Neural cell (in vitro differentiated cells): ENCODE measurements around the gene C2orf49. TPM values are rescaled to one million over a fixed set of nuclear protein-coding genes. Genes with fewer than 3 reads are reported as not detected.

Source experiments
- H2AFZ ChIP-seq: fragments of 200-600, 300-800 bp; sonication (generic), shearing (Covaris generic); 2 replicates; pipeline ENCODE4 v1.6.0; 2014; ENCODE audit warnings: low read depth, mild to moderate bottlenecking, antibody characterized with exemption, low read length, moderate library complexity
- H3F3A ChIP-seq: fragments of 200-600 bp; shearing (Covaris generic); 2 replicates; pipeline ENCODE4 v1.6.1; 2016; ENCODE audit warnings: mild to moderate bottlenecking, moderate library complexity, mixed read lengths, antibody characterized with exemption, low read length; ENCODE audit not compliant: insufficient read depth, poor library complexity, severe bottlenecking
- H3K27ac ChIP-seq: fragments of 200-600, 300-800 bp; sonication (generic), shearing (Covaris generic); 2 replicates; pipeline ENCODE4 v1.5.1; 2014; ENCODE audit warnings: mild to moderate bottlenecking, low read length, moderate library complexity
- H3K27me3 ChIP-seq: fragments of 300-800, 200-600 bp; sonication (generic), shearing (Covaris generic); 2 replicates; pipeline ENCODE4 v1.6.0; 2014; ENCODE audit warnings: mild to moderate bottlenecking, low read depth, low read length, moderate library complexity; ENCODE audit not compliant: insufficient read depth
- H3K36me3 ChIP-seq: fragments of 300-800, 200-600 bp; sonication (generic), shearing (Covaris generic); 2 replicates; pipeline ENCODE4 v1.5.1; 2014; ENCODE audit warnings: mild to moderate bottlenecking, antibody characterized with exemption, low read length, moderate library complexity; ENCODE audit not compliant: insufficient read depth
- H3K4me2 ChIP-seq: fragments of 300-800, 200-600 bp; sonication (generic), shearing (Covaris generic); 2 replicates; pipeline ENCODE4 v1.6.0; 2014; ENCODE audit warnings: mild to moderate bottlenecking, low read length
- H3K4me3 ChIP-seq: fragments of 300-800, 200-600 bp; sonication (generic), shearing (Covaris generic); 2 replicates; pipeline ENCODE4 v1.5.1; 2014; ENCODE audit warnings: mild to moderate bottlenecking, low read length, moderate library complexity
- H3K79me2 ChIP-seq: fragments of 200-600 bp; shearing (Covaris generic); replicated peaks from 2 replicates; pipeline ENCODE4 v1.6.0; 2014; ENCODE audit warnings: mild to moderate bottlenecking, low read length, moderate library complexity; ENCODE audit not compliant: insufficient read depth
- H3K9ac ChIP-seq: fragments of 300-800, 200-600 bp; sonication (generic), shearing (Covaris generic); 2 replicates; pipeline ENCODE4 v1.6.1; 2016; ENCODE audit warnings: mild to moderate bottlenecking, low read length, mixed read lengths
- H3K9me2 ChIP-seq: fragments of 200-600 bp; shearing (Covaris generic); 2 replicates; pipeline ENCODE4 v1.6.1; 2016; ENCODE audit warnings: mild to moderate bottlenecking, low read length, mixed read lengths; ENCODE audit not compliant: insufficient read depth
- H3K9me3 ChIP-seq: fragments of 200-600, 300-800 bp; sonication (generic), shearing (Covaris generic); 2 replicates; pipeline ENCODE4 v1.6.1; 2016; ENCODE audit warnings: mild to moderate bottlenecking, mixed run types, low read length, moderate library complexity, mixed read lengths
- H4K20me1 ChIP-seq: fragments of 200-600 bp; shearing (Covaris generic); 2 replicates; pipeline ENCODE4 v1.6.1; 2016; ENCODE audit warnings: mild to moderate bottlenecking, mixed run types; ENCODE audit not compliant: insufficient read depth
- CTCF ChIP-seq: fragments of 450-650 bp; IDR thresholded peaks from 2 replicates; pipeline ENCODE4 v1.5.1; 2014; ENCODE audit warnings: antibody characterized with exemption, mild to moderate bottlenecking, moderate library complexity; ENCODE audit not compliant: poor library complexity, severe bottlenecking
- EP300 ChIP-seq: fragments of 450-650 bp; conservative IDR thresholded peaks from 2 replicates; pipeline ENCODE4 v1.6.1; 2014; ENCODE audit warnings: antibody characterized with exemption, mild to moderate bottlenecking, moderate library complexity; ENCODE audit not compliant: poor library complexity, severe bottlenecking
- EZH2 ChIP-seq: fragments of 200-600, 300-800 bp; shearing (Covaris generic), sonication (generic); IDR thresholded peaks from 2 replicates; pipeline ENCODE4 v1.6.1; 2014; ENCODE audit warnings: antibody characterized with exemption, low read length, borderline replicate concordance, mild to moderate bottlenecking; ENCODE audit not compliant: insufficient read depth, poor library complexity, severe bottlenecking
- MXI1 ChIP-seq: fragments of 450-650 bp; conservative IDR thresholded peaks from 2 replicates; pipeline ENCODE4 v1.6.1; 2014; ENCODE audit warnings: antibody characterized with exemption, mild to moderate bottlenecking; ENCODE audit not compliant: poor library complexity, severe bottlenecking
- POLR2AphosphoS5 ChIP-seq: IDR thresholded peaks from 2 replicates; pipeline ENCODE4 v1.6.1; 2012
- RAD21 ChIP-seq: fragments of 450-650 bp; conservative IDR thresholded peaks from 2 replicates; pipeline ENCODE4 v1.6.1; 2014; ENCODE audit warnings: antibody characterized with exemption, mild to moderate bottlenecking, moderate library complexity
- SMC3 ChIP-seq: fragments of 450-650 bp; conservative IDR thresholded peaks from 2 replicates; pipeline ENCODE4 v1.6.1; 2014; ENCODE audit warnings: antibody characterized with exemption, mild to moderate bottlenecking, moderate library complexity; ENCODE audit not compliant: poor library complexity
- TAF1 ChIP-seq: IDR thresholded peaks from 2 replicates; pipeline ENCODE4 v1.6.1; 2012; ENCODE audit warnings: low read depth
- polyA plus RNA-seq: library from polyadenylated mRNA; depleted of rRNA; stranded (reverse); fragments of >200 nt; gene quantifications from 2 replicates; pipeline ENCODE4 v1.2.3, GENCODE V29; 2014
- TF ChIP-seq, protein P1 (sequence below): IDR thresholded peaks from 2 replicates; pipeline ENCODE4 v1.6.1; 2012; ENCODE audit warnings: borderline replicate concordance

Gene C2orf49
- polyA plus RNA-seq, 1 donor from 2014 or later: 35.6 TPM

DNA sequence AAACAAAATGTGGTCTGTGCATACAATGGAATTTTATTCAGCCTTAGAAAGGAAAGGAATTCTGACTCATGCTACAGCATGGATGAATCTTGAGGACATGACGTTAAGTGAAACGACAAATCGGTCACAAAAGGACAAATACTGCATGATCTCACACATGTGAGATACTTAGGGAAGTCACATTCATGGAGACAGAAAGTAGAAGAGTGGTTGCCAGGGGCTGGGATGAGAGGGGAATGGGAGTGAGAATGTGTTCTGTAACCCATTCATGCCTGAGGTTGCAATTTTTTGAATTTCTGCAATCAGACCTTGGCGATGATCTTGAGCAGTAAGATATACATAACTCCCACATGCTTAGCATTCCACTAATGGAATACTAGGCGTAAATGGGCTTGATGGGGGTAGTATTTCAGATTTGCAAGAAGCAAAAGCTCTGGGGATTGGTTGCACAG lies 39.5 kb downstream of the C2orf49 start:
- Histone ChIP-seq H3K4me2 (no peak overlapping the region), H3K4me3 (no peak overlapping the region), H3K27me3 (no peaks in the 10 kb centered on the region), H3K9ac (no peak overlapping the region), H3K27ac (no peak overlapping the region), H2AFZ (no peak overlapping the region), H4K20me1 (no peaks in the 10 kb centered on the region), H3K36me3 (no peaks in the 10 kb centered on the region), H3K9me3 (no peaks in the 10 kb centered on the region), H3K9me2 (no peaks in the 10 kb centered on the region), H3K79me2 (no peaks in the 10 kb centered on the region), H3F3A (no peaks in the 10 kb centered on the region)
- TF ChIP-seq TAF1: no peak
- TF ChIP-seq RAD21: no peak
- TF ChIP-seq CTCF: no peak
- TF ChIP-seq EP300: no peak
- TF ChIP-seq, protein P1, sequence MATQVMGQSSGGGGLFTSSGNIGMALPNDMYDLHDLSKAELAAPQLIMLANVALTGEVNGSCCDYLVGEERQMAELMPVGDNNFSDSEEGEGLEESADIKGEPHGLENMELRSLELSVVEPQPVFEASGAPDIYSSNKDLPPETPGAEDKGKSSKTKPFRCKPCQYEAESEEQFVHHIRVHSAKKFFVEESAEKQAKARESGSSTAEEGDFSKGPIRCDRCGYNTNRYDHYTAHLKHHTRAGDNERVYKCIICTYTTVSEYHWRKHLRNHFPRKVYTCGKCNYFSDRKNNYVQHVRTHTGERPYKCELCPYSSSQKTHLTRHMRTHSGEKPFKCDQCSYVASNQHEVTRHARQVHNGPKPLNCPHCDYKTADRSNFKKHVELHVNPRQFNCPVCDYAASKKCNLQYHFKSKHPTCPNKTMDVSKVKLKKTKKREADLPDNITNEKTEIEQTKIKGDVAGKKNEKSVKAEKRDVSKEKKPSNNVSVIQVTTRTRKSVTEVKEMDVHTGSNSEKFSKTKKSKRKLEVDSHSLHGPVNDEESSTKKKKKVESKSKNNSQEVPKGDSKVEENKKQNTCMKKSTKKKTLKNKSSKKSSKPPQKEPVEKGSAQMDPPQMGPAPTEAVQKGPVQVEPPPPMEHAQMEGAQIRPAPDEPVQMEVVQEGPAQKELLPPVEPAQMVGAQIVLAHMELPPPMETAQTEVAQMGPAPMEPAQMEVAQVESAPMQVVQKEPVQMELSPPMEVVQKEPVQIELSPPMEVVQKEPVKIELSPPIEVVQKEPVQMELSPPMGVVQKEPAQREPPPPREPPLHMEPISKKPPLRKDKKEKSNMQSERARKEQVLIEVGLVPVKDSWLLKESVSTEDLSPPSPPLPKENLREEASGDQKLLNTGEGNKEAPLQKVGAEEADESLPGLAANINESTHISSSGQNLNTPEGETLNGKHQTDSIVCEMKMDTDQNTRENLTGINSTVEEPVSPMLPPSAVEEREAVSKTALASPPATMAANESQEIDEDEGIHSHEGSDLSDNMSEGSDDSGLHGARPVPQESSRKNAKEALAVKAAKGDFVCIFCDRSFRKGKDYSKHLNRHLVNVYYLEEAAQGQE: no peak
- TF ChIP-seq MXI1: no peak
- TF ChIP-seq EZH2: no peak
- TF ChIP-seq SMC3: no peak
- no peak for TF ChIP-seq POLR2AphosphoS5

- no peak overlapping the region for H3K4me2 ChIP-seq
- H3K4me3 ChIP-seq: no peak overlapping the region
- H3K27me3 ChIP-seq: no peaks in the 10 kb centered on the region
- no peaks in the 10 kb centered on the region for H4K20me1 ChIP-seq
- H3K36me3 ChIP-seq: no peaks in the 10 kb centered on the region
- no peak overlapping the region for H2AFZ ChIP-seq
- no peaks in the 10 kb centered on the region for H3K79me2 ChIP-seq
- no peaks in the 10 kb centered on the region for H3K9me3 ChIP-seq
- H3K9me2 ChIP-seq: no peaks in the 10 kb centered on the region
- no peak overlapping the region for H3K9ac ChIP-seq
- H3F3A ChIP-seq: no peaks in the 10 kb centered on the region
- no peak overlapping the region for H3K27ac ChIP-seq
- TF ChIP-seq CTCF: no peak
- TF ChIP-seq MXI1: no peak
- TF ChIP-seq POLR2AphosphoS5: no peak
- TF ChIP-seq, protein P1: no peak
- no peak for TF ChIP-seq EZH2
- TF ChIP-seq SMC3: no peak
- TF ChIP-seq TAF1: no peak
- no peak for TF ChIP-seq EP300
- no peak for TF ChIP-seq RAD21
Measured at GRCh38 chr2:105377871-105378270, 40.5 kb downstream of the C2orf49 start.
